ENCODE data around the gene BHLHE23. TPM values are rescaled to one million over a fixed set of nuclear protein-coding genes. Genes with fewer than 3 reads are reported as not detected.

The BHLHE23 gene
- total RNA-seq, 2 donors from 2014 or later: not detected

- Mint-ChIP-seq H3K36me3 (ENCODE audit: low read depth) (peaks cover 13% of the 10 kb centered on the region), H3K27ac (no peak overlapping the region), H3K4me1 (peaks cover 18% of the 10 kb centered on the region), H3K4me3 (no peak overlapping the region), H3K27me3 (peaks cover 40% of the 10 kb centered on the region)
- no peak for ATAC-seq
- H3K9me3 ChIP-seq (ENCODE audit: control insufficient read depth, low read length, poor library complexity, severe bottlenecking): no peaks in the 10 kb centered on the region
- no peak for DNase-seq
Observed at GRCh38 chr20:62970307-62971210, 36.2 kb downstream of the BHLHE23 start.

- DNase-seq: no peak
- Mint-ChIP-seq H3K36me3 (ENCODE audit: low read depth) (peaks cover 13% of the 10 kb centered on the region), H3K4me3 (no peak overlapping the region), H3K27ac (no peak overlapping the region), H3K27me3 (peaks cover 37% of the 10 kb centered on the region), H3K4me1 (peaks cover 18% of the 10 kb centered on the region)
- ATAC-seq: no peak
- no peaks in the 10 kb centered on the region for H3K9me3 ChIP-seq (ENCODE audit: control insufficient read depth, low read length, poor library complexity, severe bottlenecking)
Observed at GRCh38 chr20:62969939-62970306, 36.8 kb downstream of the BHLHE23 start.

- H3K27me3 Mint-ChIP-seq: peaks cover 30% of the 10 kb centered on the region
- no peak for ATAC-seq
- peaks cover 16% of the 10 kb centered on the region for H3K4me1 Mint-ChIP-seq
- no peak for DNase-seq
- no peak overlapping the region for H3K4me3 Mint-ChIP-seq
- H3K27ac Mint-ChIP-seq: no peak overlapping the region
- H3K36me3 Mint-ChIP-seq (ENCODE audit: low read depth): peaks cover 13% of the 10 kb centered on the region
- no peaks in the 10 kb centered on the region for H3K9me3 ChIP-seq (ENCODE audit: control insufficient read depth, low read length, poor library complexity, severe bottlenecking)
Observed at GRCh38 chr20:62969179-62969760, 37.5 kb downstream of the BHLHE23 start.

GRCh38 chr20:62968378-62969178 lies 38.2 kb downstream of the BHLHE23 start:
- no peak overlapping the region for H3K4me3 Mint-ChIP-seq
- DNase-seq: no peak
- H3K27ac Mint-ChIP-seq: no peak overlapping the region
- no peak for ATAC-seq
- peaks cover 23% of the 10 kb centered on the region for H3K27me3 Mint-ChIP-seq
- peaks cover 15% of the 10 kb centered on the region for H3K4me1 Mint-ChIP-seq
- H3K9me3 ChIP-seq (ENCODE audit: control insufficient read depth, low read length, poor library complexity, severe bottlenecking): no peaks in the 10 kb centered on the region
- H3K36me3 Mint-ChIP-seq (ENCODE audit: low read depth): peaks cover 13% of the 10 kb centered on the region

- no peaks in the 10 kb centered on the region for H3K9me3 ChIP-seq (ENCODE audit: control insufficient read depth, low read length, poor library complexity, severe bottlenecking)
- no peak overlapping the region for H3K27ac Mint-ChIP-seq
- peaks cover 13% of the 10 kb centered on the region for H3K36me3 Mint-ChIP-seq (ENCODE audit: low read depth)
- DNase-seq: no peak
- peaks cover 14% of the 10 kb centered on the region for H3K4me1 Mint-ChIP-seq
- no peak overlapping the region for H3K4me3 Mint-ChIP-seq
- no peak for ATAC-seq
- peaks cover 22% of the 10 kb centered on the region for H3K27me3 Mint-ChIP-seq
Observed at GRCh38 chr20:62967628-62968351, 39.0 kb downstream of the BHLHE23 start.

GRCh38 chr20:62967149-62967501 lies 39.6 kb downstream of the BHLHE23 start:
- DNase-seq (no peak), ATAC-seq (no peak)
- H3K4me1 Mint-ChIP-seq: peaks cover 10% of the 10 kb centered on the region
- H3K4me3 Mint-ChIP-seq: no peak overlapping the region
- H3K9me3 ChIP-seq (ENCODE audit: control insufficient read depth, low read length, poor library complexity, severe bottlenecking): no peaks in the 10 kb centered on the region
- peaks cover 10% of the 10 kb centered on the region for H3K36me3 Mint-ChIP-seq (ENCODE audit: low read depth)
- H3K27ac Mint-ChIP-seq: no peak overlapping the region
- H3K27me3 Mint-ChIP-seq: peaks cover 16% of the 10 kb centered on the region

GRCh38 chr20:62966212-62967148 lies 40.3 kb downstream of the BHLHE23 start:
- Mint-ChIP-seq H3K27ac (no peak overlapping the region), H3K4me3 (no peak overlapping the region), H3K36me3 (ENCODE audit: low read depth) (peaks cover 3% of the 10 kb centered on the region), H3K4me1 (peaks cover 3% of the 10 kb centered on the region), H3K27me3 (peaks cover 10% of the 10 kb centered on the region)
- ATAC-seq (no peak), DNase-seq (no peak)
- H3K9me3 ChIP-seq (ENCODE audit: control insufficient read depth, low read length, poor library complexity, severe bottlenecking): no peaks in the 10 kb centered on the region

- Mint-ChIP-seq H3K4me3 (no peak overlapping the region), H3K4me1 (no peaks in the 10 kb centered on the region), H3K27ac (no peak overlapping the region), H3K36me3 (ENCODE audit: low read depth) (no peaks in the 10 kb centered on the region), H3K27me3 (peaks cover 4% of the 10 kb centered on the region)
- no peak for DNase-seq
- ATAC-seq: no peak
- H3K9me3 ChIP-seq (ENCODE audit: control insufficient read depth, low read length, poor library complexity, severe bottlenecking): no peaks in the 10 kb centered on the region
Observed at GRCh38 chr20:62965363-62965771, 41.4 kb downstream of the BHLHE23 start.

GRCh38 chr20:62964700-62965099 lies 42.1 kb downstream of the BHLHE23 start:
- Mint-ChIP-seq H3K4me3 (no peak overlapping the region), H3K36me3 (ENCODE audit: low read depth) (no peaks in the 10 kb centered on the region), H3K4me1 (no peaks in the 10 kb centered on the region), H3K27ac (no peak overlapping the region), H3K27me3 (no peaks in the 10 kb centered on the region)
- no peak for DNase-seq
- no peak for ATAC-seq
- no peaks in the 10 kb centered on the region for H3K9me3 ChIP-seq (ENCODE audit: control insufficient read depth, low read length, poor library complexity, severe bottlenecking)

- Mint-ChIP-seq H3K4me1 (no peaks in the 10 kb centered on the region), H3K4me3 (no peak overlapping the region), H3K27me3 (no peaks in the 10 kb centered on the region), H3K27ac (no peak overlapping the region), H3K36me3 (ENCODE audit: low read depth) (no peaks in the 10 kb centered on the region)
- DNase-seq (no peak), ATAC-seq (no peak)
- H3K9me3 ChIP-seq (ENCODE audit: control insufficient read depth, low read length, poor library complexity, severe bottlenecking): no peaks in the 10 kb centered on the region
Observed at GRCh38 chr20:62963614-62964397, 43.0 kb downstream of the BHLHE23 start.

GRCh38 chr20:62962891-62963613 lies 43.7 kb downstream of the BHLHE23 start:
- H3K4me1 Mint-ChIP-seq: no peaks in the 10 kb centered on the region
- no peaks in the 10 kb centered on the region for H3K27me3 Mint-ChIP-seq
- ATAC-seq (no peak), DNase-seq (no peak)
- no peaks in the 10 kb centered on the region for H3K9me3 ChIP-seq (ENCODE audit: control insufficient read depth, low read length, poor library complexity, severe bottlenecking)
- no peak overlapping the region for H3K4me3 Mint-ChIP-seq
- H3K27ac Mint-ChIP-seq: no peak overlapping the region
- no peaks in the 10 kb centered on the region for H3K36me3 Mint-ChIP-seq (ENCODE audit: low read depth)

Measured in T-helper 17 cell (primary cell).